Neural progenitor cell (in vitro differentiated cells): Measurements from ENCODE around the gene PEX11B. TPM values are rescaled to one million over a fixed set of nuclear protein-coding genes. Genes with fewer than 3 reads are reported as not detected.

Experiments
- DNase-seq: peaks from one replicate; pipeline ENCODE4 v3.0.0-alpha.2; 2016; ENCODE audit warnings: low spot score
- H2AFZ ChIP-seq: fragments of 200-600 bp; sonication (generic); replicated peaks from 2 replicates; pipeline ENCODE4 v1.6.1; 2016; ENCODE audit warnings: antibody characterized with exemption
- H3F3A ChIP-seq: fragments of 200-600 bp; sonication (generic); 2 replicates; pipeline ENCODE4 v1.6.1; 2016; ENCODE audit warnings: antibody characterized with exemption, low read depth
- H3K27ac ChIP-seq: fragments of 200-600 bp; sonication (generic); 2 replicates; pipeline ENCODE4 v1.5.1; 2016; ENCODE audit warnings: mild to moderate bottlenecking
- H3K27me3 ChIP-seq: fragments of 200-600 bp; sonication (generic); 2 replicates; pipeline ENCODE4 v1.6.1; 2016; ENCODE audit warnings: mild to moderate bottlenecking, moderate library complexity
- H3K36me3 ChIP-seq: fragments of 200-600 bp; sonication (generic); 2 replicates; pipeline ENCODE4 v1.5.1; 2016
- H3K4me1 ChIP-seq: fragments of 200-600 bp; sonication (generic); 2 replicates; pipeline ENCODE4 v1.6.1; 2016; ENCODE audit warnings: mixed run types
- H3K4me2 ChIP-seq: fragments of 200-600 bp; sonication (generic); 2 replicates; pipeline ENCODE4 v1.6.1; 2016
- H3K4me3 ChIP-seq: fragments of 200-600 bp; sonication (generic); 2 replicates; pipeline ENCODE4 v1.5.1; 2016
- H3K79me2 ChIP-seq: fragments of 200-600 bp; sonication (generic); 2 replicates; pipeline ENCODE4 v1.6.1; 2016; ENCODE audit warnings: low read depth
- H3K9ac ChIP-seq: fragments of 200-600 bp; sonication (generic); 2 replicates; pipeline ENCODE4 v1.6.1; 2016
- H3K9me3 ChIP-seq: fragments of 200-600 bp; sonication (generic); 2 replicates; pipeline ENCODE4 v1.5.1; 2016; ENCODE audit warnings: low read depth
- H4K20me1 ChIP-seq: fragments of 200-600 bp; sonication (generic); 2 replicates; pipeline ENCODE4 v1.6.1; 2016; ENCODE audit warnings: low read depth
- H3K27ac Mint-ChIP-seq: 3 replicates; pipeline ENCODE4 v1.8.0; 2021; ENCODE audit warnings: mixed read lengths
- H3K27me3 Mint-ChIP-seq: 2 replicates; pipeline ENCODE4 v1.8.0; 2022; ENCODE audit warnings: low read depth, mild to moderate bottlenecking, inconsistent platforms, moderate library complexity, mixed read lengths; ENCODE audit not compliant: insufficient read depth
- H3K36me3 Mint-ChIP-seq: 3 replicates; pipeline ENCODE4 v1.8.0; 2021; ENCODE audit warnings: mixed read lengths
- H3K4me1 Mint-ChIP-seq: 3 replicates; pipeline ENCODE4 v1.8.0; 2021; ENCODE audit warnings: mixed read lengths
- H3K4me3 Mint-ChIP-seq: 3 replicates; pipeline ENCODE4 v1.8.0; 2021; ENCODE audit warnings: mild to moderate bottlenecking, moderate library complexity, mixed read lengths
- H3K9me3 Mint-ChIP-seq: 3 replicates; pipeline ENCODE4 v1.8.0; 2020; ENCODE audit warnings: mixed read lengths
- EZH2 ChIP-seq: fragments of 200-600 bp; sonication (generic); IDR thresholded peaks from 2 replicates; pipeline ENCODE4 v1.6.1; 2017; ENCODE audit warnings: antibody characterized with exemption, mild to moderate bottlenecking, moderate library complexity
- EZH2phosphoT487 ChIP-seq: fragments of 200-600 bp; sonication (generic); IDR thresholded peaks from 2 replicates; pipeline ENCODE4 v1.6.1; 2017; ENCODE audit warnings: antibody characterized with exemption
- total RNA-seq: library from RNA; depleted of rRNA; stranded (reverse); fragments of >200 nt; gene quantifications from 2 replicates; pipeline ENCODE4 v1.2.3, GENCODE V29; 2015; ENCODE audit warnings: low replicate concordance
- TF ChIP-seq, protein P1 (sequence below): fragments of 200-600 bp; sonication (generic); IDR thresholded peaks from 2 replicates; pipeline ENCODE4 v1.5.1; 2017; ENCODE audit warnings: antibody characterized with exemption, mild to moderate bottlenecking

The PEX11B gene
- total RNA-seq, 1 donor from 2014 or later = 15.0 TPM

DNA sequence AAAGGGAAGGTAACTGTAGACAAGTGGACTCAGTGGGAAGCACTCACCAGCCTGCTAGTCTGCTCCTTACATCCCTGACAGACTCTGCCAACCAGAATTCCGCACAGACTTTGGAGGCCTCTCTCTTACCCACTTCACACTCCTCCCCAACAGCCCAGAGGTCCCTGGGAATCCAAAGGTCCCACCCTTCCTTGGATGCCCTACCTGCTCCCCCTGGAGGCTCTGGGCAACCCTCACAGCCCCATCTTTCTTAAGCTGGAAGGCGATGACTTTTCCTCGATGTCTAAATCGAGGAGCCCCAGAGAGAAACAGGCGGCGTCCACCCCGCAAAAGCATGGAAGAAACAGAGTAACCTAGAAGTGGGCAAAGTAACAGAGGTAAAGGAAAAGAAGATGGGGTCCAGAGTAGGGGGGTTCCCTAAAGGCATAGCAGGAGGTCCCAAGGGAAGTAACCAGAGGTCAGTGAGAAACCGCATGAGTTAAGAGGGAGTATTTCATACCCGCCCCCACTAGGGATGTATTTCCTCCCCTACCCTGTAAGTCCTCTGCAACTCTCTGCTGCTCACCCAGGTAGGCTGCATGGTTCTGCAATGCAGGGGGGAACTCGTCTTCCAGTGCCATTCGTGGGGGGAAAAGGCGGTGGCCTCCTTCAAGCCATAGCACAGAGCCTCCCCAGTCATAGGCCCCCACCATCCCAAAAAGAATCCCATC, 17.1 kb downstream of the PEX11B start:
- Mint-ChIP-seq H3K9me3 (no peaks in the 10 kb centered on the region), H3K4me3 (peak overlapping the region; percentile 21), H3K27ac (no peak overlapping the region)

DNA sequence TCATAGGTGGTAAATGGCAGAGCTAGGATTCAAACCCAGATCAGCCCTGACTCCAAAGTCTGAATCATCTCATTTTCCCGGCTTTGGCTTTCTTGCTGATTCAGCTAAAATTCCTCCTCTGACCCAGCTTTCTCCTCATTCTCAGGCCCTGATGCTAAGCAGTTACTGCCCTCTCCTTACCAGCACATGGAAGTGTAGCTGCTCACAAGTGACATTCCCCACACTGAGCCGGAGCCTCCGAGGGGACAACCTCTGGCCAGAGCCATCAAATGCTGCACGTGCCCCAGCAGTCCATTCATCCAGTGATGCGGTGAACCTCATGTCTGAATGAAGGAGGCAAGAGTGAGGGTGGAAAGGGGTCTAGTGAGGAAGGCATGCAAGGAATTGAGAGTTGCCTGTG, 19.8 kb downstream of the PEX11B start:
- Mint-ChIP-seq H3K36me3 (no peaks in the 10 kb centered on the region), H3K27ac (peak overlapping the region; percentile 72), H3K4me1 (peaks cover 23% of the 10 kb centered on the region), H3K4me3 (peak overlapping the region; percentile 67), H3K9me3 (no peaks in the 10 kb centered on the region), H3K27me3 (peaks cover 22% of the 10 kb centered on the region)
- H4K20me1 ChIP-seq = no peaks in the 10 kb centered on the region
- H3K27ac ChIP-seq = no peak overlapping the region
- peak overlapping the region; percentile 10 for H3K4me2 ChIP-seq
- no peaks in the 10 kb centered on the region for H3K27me3 ChIP-seq
- H3F3A ChIP-seq = no peaks in the 10 kb centered on the region
- no peak overlapping the region for H3K4me3 ChIP-seq
- DNase-seq = no peak
- H3K9me3 ChIP-seq = no peaks in the 10 kb centered on the region
- H2AFZ ChIP-seq = no peak overlapping the region
- TF ChIP-seq EZH2 = no peak
- no peak for TF ChIP-seq EZH2phosphoT487
- TF ChIP-seq, protein P1, sequence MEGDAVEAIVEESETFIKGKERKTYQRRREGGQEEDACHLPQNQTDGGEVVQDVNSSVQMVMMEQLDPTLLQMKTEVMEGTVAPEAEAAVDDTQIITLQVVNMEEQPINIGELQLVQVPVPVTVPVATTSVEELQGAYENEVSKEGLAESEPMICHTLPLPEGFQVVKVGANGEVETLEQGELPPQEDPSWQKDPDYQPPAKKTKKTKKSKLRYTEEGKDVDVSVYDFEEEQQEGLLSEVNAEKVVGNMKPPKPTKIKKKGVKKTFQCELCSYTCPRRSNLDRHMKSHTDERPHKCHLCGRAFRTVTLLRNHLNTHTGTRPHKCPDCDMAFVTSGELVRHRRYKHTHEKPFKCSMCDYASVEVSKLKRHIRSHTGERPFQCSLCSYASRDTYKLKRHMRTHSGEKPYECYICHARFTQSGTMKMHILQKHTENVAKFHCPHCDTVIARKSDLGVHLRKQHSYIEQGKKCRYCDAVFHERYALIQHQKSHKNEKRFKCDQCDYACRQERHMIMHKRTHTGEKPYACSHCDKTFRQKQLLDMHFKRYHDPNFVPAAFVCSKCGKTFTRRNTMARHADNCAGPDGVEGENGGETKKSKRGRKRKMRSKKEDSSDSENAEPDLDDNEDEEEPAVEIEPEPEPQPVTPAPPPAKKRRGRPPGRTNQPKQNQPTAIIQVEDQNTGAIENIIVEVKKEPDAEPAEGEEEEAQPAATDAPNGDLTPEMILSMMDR = no peak
- H3K36me3 ChIP-seq = no peaks in the 10 kb centered on the region
- H3K9ac ChIP-seq = no peak overlapping the region
- H3K79me2 ChIP-seq = no peaks in the 10 kb centered on the region
- H3K4me1 ChIP-seq = no peaks in the 10 kb centered on the region

More for the DNA sequence above, 17.1 kb downstream of the PEX11B start:
- Mint-ChIP-seq H3K36me3 (no peaks in the 10 kb centered on the region), H3K27me3 (peaks cover 18% of the 10 kb centered on the region), H3K4me1 (peaks cover 23% of the 10 kb centered on the region)
- Histone ChIP-seq H3K79me2 (no peaks in the 10 kb centered on the region), H3K4me2 (no peak overlapping the region), H3F3A (no peaks in the 10 kb centered on the region), H3K4me3 (no peak overlapping the region), H4K20me1 (no peaks in the 10 kb centered on the region), H3K27ac (no peak overlapping the region), H3K27me3 (no peaks in the 10 kb centered on the region), H3K9me3 (no peaks in the 10 kb centered on the region), H3K4me1 (no peaks in the 10 kb centered on the region), H3K36me3 (no peaks in the 10 kb centered on the region), H3K9ac (no peak overlapping the region), H2AFZ (no peak overlapping the region)
- peak; percentile 11 for DNase-seq
- no peak for TF ChIP-seq EZH2
- TF ChIP-seq, protein P1 = peak; percentile 11

DNA sequence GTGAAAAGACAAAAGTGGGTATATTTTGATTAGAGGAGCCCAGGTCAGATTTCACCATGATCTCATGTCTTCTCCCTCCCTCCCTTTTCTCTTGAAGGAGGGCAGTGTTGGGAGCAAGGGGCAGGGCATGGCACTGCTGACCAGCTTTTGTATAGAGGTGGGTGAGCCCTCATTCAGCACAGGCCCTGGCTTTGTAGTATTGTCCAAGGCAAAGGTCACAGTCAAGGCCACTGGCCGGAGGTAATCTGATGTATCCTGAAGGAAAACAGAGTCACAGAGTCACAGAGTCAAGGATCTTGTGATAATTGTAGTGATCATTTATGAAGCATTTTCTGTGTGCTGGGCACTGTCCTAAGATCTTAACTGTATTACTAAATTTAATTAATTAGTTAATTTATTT, 20.5 kb downstream of the PEX11B start:
- TF ChIP-seq, protein P1 = no peak
- TF ChIP-seq EZH2phosphoT487 = no peak
- no peak for TF ChIP-seq EZH2
- peaks cover 25% of the 10 kb centered on the region for H3K4me1 Mint-ChIP-seq
- no peaks in the 10 kb centered on the region for H3K4me1 ChIP-seq
- H3K9ac ChIP-seq = no peak overlapping the region
- H3K4me3 ChIP-seq = no peak overlapping the region
- H3K4me2 ChIP-seq = no peak overlapping the region
- H3K27ac ChIP-seq = no peak overlapping the region
- DNase-seq = no peak
- H4K20me1 ChIP-seq = no peaks in the 10 kb centered on the region
- no peaks in the 10 kb centered on the region for H3F3A ChIP-seq
- H3K4me3 Mint-ChIP-seq = peak overlapping the region; percentile 1
- H3K36me3 ChIP-seq = no peaks in the 10 kb centered on the region
- no peaks in the 10 kb centered on the region for H3K27me3 ChIP-seq
- H3K9me3 Mint-ChIP-seq = no peaks in the 10 kb centered on the region
- no peak overlapping the region for H2AFZ ChIP-seq
- H3K27me3 Mint-ChIP-seq = peaks cover 22% of the 10 kb centered on the region
- H3K79me2 ChIP-seq = no peaks in the 10 kb centered on the region
- H3K27ac Mint-ChIP-seq = no peak overlapping the region
- no peaks in the 10 kb centered on the region for H3K9me3 ChIP-seq
- H3K36me3 Mint-ChIP-seq = no peaks in the 10 kb centered on the region
